ENCODE results near the gene GYG2.
A peak's percentile ranks its signal among the peaks of the same experiment; 100 is the strongest.
"Not testable (repeated sequence)": the region's sequence is repeated elsewhere in the genome, so short reads cannot be mapped to it uniquely, and the experiment has no call there.

The GYG2 gene

GRCh38 chrX:2879670-2880069, 50.9 kb downstream of the GYG2 start:
- DNase-seq (ENCODE audit: low read depth) = no peak
- H3K4me3 ChIP-seq (ENCODE audit: low read length) = no peak overlapping the region
- TF ChIP-seq, protein P1, sequence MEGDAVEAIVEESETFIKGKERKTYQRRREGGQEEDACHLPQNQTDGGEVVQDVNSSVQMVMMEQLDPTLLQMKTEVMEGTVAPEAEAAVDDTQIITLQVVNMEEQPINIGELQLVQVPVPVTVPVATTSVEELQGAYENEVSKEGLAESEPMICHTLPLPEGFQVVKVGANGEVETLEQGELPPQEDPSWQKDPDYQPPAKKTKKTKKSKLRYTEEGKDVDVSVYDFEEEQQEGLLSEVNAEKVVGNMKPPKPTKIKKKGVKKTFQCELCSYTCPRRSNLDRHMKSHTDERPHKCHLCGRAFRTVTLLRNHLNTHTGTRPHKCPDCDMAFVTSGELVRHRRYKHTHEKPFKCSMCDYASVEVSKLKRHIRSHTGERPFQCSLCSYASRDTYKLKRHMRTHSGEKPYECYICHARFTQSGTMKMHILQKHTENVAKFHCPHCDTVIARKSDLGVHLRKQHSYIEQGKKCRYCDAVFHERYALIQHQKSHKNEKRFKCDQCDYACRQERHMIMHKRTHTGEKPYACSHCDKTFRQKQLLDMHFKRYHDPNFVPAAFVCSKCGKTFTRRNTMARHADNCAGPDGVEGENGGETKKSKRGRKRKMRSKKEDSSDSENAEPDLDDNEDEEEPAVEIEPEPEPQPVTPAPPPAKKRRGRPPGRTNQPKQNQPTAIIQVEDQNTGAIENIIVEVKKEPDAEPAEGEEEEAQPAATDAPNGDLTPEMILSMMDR (conservative IDR thresholded peaks at IDR 0.05; ENCODE audit: low read depth, low read length) = no peak

- DNase-seq (ENCODE audit: low read depth) = no peak
- no peak overlapping the region for H3K4me3 ChIP-seq (ENCODE audit: low read length)
- TF ChIP-seq, protein P1 (conservative IDR thresholded peaks at IDR 0.05; ENCODE audit: low read depth, low read length) = no peak
These were observed 55.0 kb downstream of the GYG2 start for GRCh38 chrX:2883770-2884169.

GRCh38 chrX:2888309-2888708, 59.6 kb downstream of the GYG2 start:
- TF ChIP-seq, protein P1 (conservative IDR thresholded peaks at IDR 0.05; ENCODE audit: low read depth, low read length) = no peak
- no peak for DNase-seq (ENCODE audit: low read depth)
- H3K4me3 ChIP-seq (ENCODE audit: low read length) = no peak overlapping the region

DNA sequence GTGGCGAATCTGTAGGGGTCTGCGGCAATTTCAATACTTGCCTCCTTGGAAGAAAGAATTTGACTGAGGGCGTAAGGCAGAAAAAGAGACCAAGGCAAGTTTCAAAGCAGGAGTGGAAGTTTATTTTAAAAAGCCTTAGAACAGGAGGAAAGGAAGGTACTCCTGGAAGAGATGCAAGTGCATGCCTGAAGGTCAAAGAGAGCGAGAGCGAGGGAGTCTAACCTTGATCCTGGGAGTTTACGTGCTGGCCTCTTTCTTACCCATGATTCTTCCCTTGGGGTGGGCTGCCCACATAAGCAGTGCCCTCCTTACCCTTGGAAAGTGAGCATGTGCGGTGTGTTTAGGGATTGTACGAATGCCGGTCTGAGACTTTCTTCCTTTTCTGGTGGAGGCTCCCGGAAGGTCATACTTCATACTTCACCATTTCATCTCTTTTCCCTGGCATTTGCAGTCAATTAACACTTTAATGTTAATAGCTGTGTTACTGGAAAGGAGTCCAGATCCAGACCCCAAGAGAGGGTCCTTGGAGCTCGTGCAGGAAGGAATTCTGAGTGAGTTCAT, 60.4 kb downstream of the GYG2 start:
- TF ChIP-seq, protein P1 (conservative IDR thresholded peaks at IDR 0.05; ENCODE audit: low read depth, low read length) = no peak
- H3K4me3 ChIP-seq (ENCODE audit: low read length) = no peak overlapping the region
- no peak for DNase-seq (ENCODE audit: low read depth)

GRCh38 chrX:2889706-2890490, 61.2 kb downstream of the GYG2 start:
- H3K4me3 ChIP-seq (ENCODE audit: low read length); DNase-seq (ENCODE audit: low read depth): not testable (repeated sequence)
- TF ChIP-seq, protein P1 (conservative IDR thresholded peaks at IDR 0.05; ENCODE audit: low read depth, low read length) = peak; percentile 40

DNA sequence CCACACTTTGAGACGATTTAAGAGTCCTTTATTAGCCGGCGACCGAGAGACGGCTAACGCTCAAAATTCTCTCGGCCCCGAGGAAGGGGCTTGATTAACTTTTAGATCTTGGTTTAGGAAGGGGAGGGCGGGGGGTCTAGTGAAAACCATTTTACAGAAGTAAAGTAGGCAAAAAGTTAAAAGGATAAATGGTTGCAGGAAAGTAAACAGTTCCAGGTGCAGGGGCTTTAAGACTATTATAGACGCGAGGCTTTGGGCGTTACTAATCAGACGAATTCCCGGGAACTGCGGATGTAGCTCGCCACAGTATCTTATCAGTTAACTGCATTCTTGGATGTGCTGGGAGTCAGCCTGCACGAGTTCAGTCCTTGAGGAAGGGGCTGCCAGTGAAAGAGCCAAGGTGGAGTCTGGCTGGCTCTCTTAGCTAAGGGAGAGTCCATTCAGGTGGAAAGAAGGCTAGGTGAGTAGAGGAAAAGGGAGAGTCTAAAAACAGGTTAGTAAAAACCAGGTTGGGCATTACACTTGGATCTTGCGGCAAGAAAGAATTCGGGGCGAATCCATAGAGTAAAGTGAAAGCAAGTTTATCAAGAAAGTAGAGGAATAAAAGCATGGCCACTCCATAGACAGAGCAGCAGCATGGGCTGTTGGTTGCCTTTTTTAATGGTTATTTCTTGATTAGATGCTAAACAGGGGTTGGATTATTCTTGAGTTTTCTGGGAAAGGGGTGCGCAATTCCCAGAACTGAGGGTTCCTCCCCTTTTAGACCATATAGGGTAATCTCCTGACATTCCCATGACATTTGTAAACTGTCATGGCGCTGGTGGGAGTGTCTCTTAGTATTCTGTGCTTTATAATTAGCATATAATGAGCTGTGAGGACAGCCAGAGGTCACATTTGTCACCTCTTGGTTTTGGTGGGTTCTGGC, 62.1 kb downstream of the GYG2 start:
- DNase-seq (ENCODE audit: low read depth); H3K4me3 ChIP-seq (ENCODE audit: low read length): not testable (repeated sequence)

DNA sequence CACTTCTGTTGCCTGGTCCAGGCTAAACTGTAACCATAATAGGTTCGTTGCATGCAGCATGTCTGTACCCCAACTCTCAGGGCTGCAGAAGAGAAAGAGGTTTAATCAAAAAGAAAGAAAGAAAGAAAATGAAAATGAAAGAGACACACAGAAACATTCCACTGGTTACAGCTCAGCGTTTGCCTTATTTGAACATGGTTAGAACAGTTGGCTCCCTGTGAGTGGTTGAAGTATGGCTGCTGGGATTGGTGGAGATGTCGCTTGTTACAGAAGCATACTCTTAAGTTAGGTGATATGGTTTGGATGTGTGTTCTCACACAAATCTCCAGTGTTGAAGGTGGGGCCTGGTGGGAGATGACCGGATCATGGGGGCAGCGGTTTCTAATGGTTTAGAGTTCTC, 64.1 kb downstream of the GYG2 start:
- no peak for DNase-seq (ENCODE audit: low read depth)
- TF ChIP-seq, protein P1 (conservative IDR thresholded peaks at IDR 0.05; ENCODE audit: low read depth, low read length) = no peak
- no peak overlapping the region for H3K4me3 ChIP-seq (ENCODE audit: low read length)

Measured in retinal pigment epithelial cell (primary cell).